HCT116 (cell line): ENCODE results near the gene TJP3. TPM values are rescaled to one million over a fixed set of nuclear protein-coding genes. Genes with fewer than 3 reads are reported as not detected.

ENCODE experiments used
- ATAC-seq: fragments of 200-7000 bp; cut with Tn5 transposase; 2 replicates; pipeline ENCODE4 v1.9.1; 2020; ENCODE audit warnings: mild to moderate bottlenecking, moderate library complexity
- BruUV-seq: library from RNA; stranded (reverse); fragments of 400-500 nt; replicated peaks from 2 replicates; lab custom pipeline; 2021; lab: Mats Ljungman, UMichigan
- CTCF ChIA-PET: fragments of 300-600 bp; sonication (Branson Sonifier 250); formaldehyde crosslinking; loops from one replicate; lab custom pipeline; 2021; ENCODE audit warnings: antibody characterized with exemption; lab: Charles Lee
- POLR2A ChIA-PET: fragments of 300-600, 350-600 bp; sonication (Branson Sonifier 250); formaldehyde crosslinking; loops from one replicate; lab custom pipeline; 2021; ENCODE audit warnings: antibody characterized with exemption; lab: Charles Lee
- RAD21 ChIA-PET, 2 experiments: fragments of 300-600 bp; sonication (Branson Sonifier 250); formaldehyde crosslinking; loops; one replicate each; lab custom pipeline; 2023; ENCODE audit warnings: low total read pairs in 2 of 2; ENCODE audit not compliant: uncharacterized antibody in 2 of 2, unreplicated experiment in 2 of 2, low non-redundant PET in 1 of 2; lab: Charles Lee
- DNase-seq: peaks from one replicate; pipeline ENCODE4 v3.0.0-alpha.2; 2010; ENCODE audit warnings: low read depth, low spot score
- H2AFZ ChIP-seq: fragments of 200-600 bp; shearing (Covaris generic), sonication (generic); 2 replicates; pipeline ENCODE4 v1.6.1; 2017; ENCODE audit warnings: low read depth, mixed run types, mixed read lengths, antibody characterized with exemption, low read length; ENCODE audit not compliant: poor library complexity, severe bottlenecking
- H3K27ac ChIP-seq: 2 replicates; pipeline ENCODE4 v1.5.1; 2012; ENCODE audit warnings: low read depth, low read length
- H3K27me3 ChIP-seq: fragments of 200-600 bp; sonication (generic); 2 replicates; pipeline ENCODE4 v1.6.1; 2016; ENCODE audit warnings: mixed run types, low read length, mixed read lengths; ENCODE audit not compliant: insufficient read depth
- H3K36me3 ChIP-seq, 2 experiments: fragments of 200-500 bp in 1 of 2; fragments of 200-600 bp in 1 of 2; sonication (Bioruptor generic) in 1 of 2; sonication (generic) in 1 of 2; 2 replicates each; pipeline versions ENCODE4 v1.5.1 to v1.6.1; 2014 to 2016; ENCODE audit warnings: low read length in 2 of 2, inconsistent platforms in 1 of 2, mixed read lengths in 1 of 2, mixed run types in 1 of 2; ENCODE audit not compliant: insufficient read depth in 2 of 2, control insufficient read depth in 1 of 2
- H3K4me1 ChIP-seq, 2 experiments: fragments of 200-600 bp in 1 of 2; sonication (generic) in 1 of 2; 2 replicates each; pipeline versions ENCODE4 v1.5.1 to v1.6.1; 2012 to 2017; ENCODE audit warnings: low read length in 2 of 2, inconsistent platforms in 1 of 2, mild to moderate bottlenecking in 1 of 2, mixed read lengths in 1 of 2, mixed run types in 1 of 2, moderate library complexity in 1 of 2; ENCODE audit not compliant: insufficient read depth in 2 of 2, control insufficient read depth in 1 of 2
- H3K4me2 ChIP-seq: fragments of 200-600 bp; sonication (generic); 2 replicates; pipeline ENCODE4 v1.6.1; 2017; ENCODE audit warnings: mixed run types, low read length, mixed read lengths
- H3K4me3 ChIP-seq, 2 experiments: fragments of 200-600 bp in 1 of 2; sonication (generic) in 1 of 2; replicated peaks in 1 of 2; 2 replicates each; pipeline ENCODE4 v1.5.1; 2011 to 2016; ENCODE audit warnings: low read length in 2 of 2, control low read depth in 1 of 2, low read depth in 1 of 2, mild to moderate bottlenecking in 1 of 2, mixed read lengths in 1 of 2, mixed run types in 1 of 2
- H3K79me2 ChIP-seq: fragments of 200-600 bp; sonication (generic); 2 replicates; pipeline ENCODE4 v1.6.1; 2017; ENCODE audit warnings: mild to moderate bottlenecking, mixed run types, low read length, moderate library complexity, mixed read lengths; ENCODE audit not compliant: insufficient read depth
- H3K9ac ChIP-seq: fragments of 200-600 bp; sonication (generic); 2 replicates; pipeline ENCODE4 v1.6.1; 2016; ENCODE audit warnings: low read length, mixed read lengths
- H3K9me2 ChIP-seq: fragments of 200-600 bp; sonication (generic), shearing (Covaris generic); 2 replicates; pipeline ENCODE4 v1.6.1; 2017; ENCODE audit warnings: mixed run types, mild to moderate bottlenecking, moderate library complexity; ENCODE audit not compliant: insufficient read depth
- H3K9me3 ChIP-seq, 2 experiments: fragments of 200-500 bp in 1 of 2; fragments of 200-600 bp in 1 of 2; sonication (Bioruptor generic) in 1 of 2; sonication (generic) in 1 of 2; 2 replicates each; pipeline ENCODE4 v1.6.1; 2014 to 2017; ENCODE audit warnings: low read length in 2 of 2, mixed read lengths in 2 of 2, inconsistent platforms in 1 of 2, low read depth in 1 of 2, mild to moderate bottlenecking in 1 of 2, mixed run types in 1 of 2, moderate library complexity in 1 of 2; ENCODE audit not compliant: control insufficient read depth in 1 of 2, insufficient read depth in 1 of 2
- H4K20me1 ChIP-seq: fragments of 200-600 bp; sonication (generic), shearing (Covaris generic); 2 replicates; pipeline ENCODE4 v1.6.1; 2017; ENCODE audit warnings: mixed run types, mild to moderate bottlenecking, moderate library complexity; ENCODE audit not compliant: insufficient read depth
- CBX3 ChIP-seq: IDR thresholded peaks from 2 replicates; pipeline ENCODE4 v1.6.1; 2012; ENCODE audit warnings: low read depth
- CEBPB ChIP-seq: IDR thresholded peaks from 2 replicates; pipeline ENCODE4 v1.6.1; 2012; ENCODE audit warnings: low read depth
- EGR1 ChIP-seq: IDR thresholded peaks from 2 replicates; pipeline ENCODE4 v1.6.1; 2012; ENCODE audit warnings: low read depth
- ELF1 ChIP-seq: IDR thresholded peaks from 2 replicates; pipeline ENCODE4 v1.6.1; 2012; ENCODE audit warnings: low read depth, borderline replicate concordance
- FOSL1 ChIP-seq: IDR thresholded peaks from 2 replicates; pipeline ENCODE4 v1.6.1; 2012; ENCODE audit warnings: low read depth
- POLR2A ChIP-seq: IDR thresholded peaks from 2 replicates; pipeline ENCODE4 v1.7.0; 2011; ENCODE audit warnings: borderline replicate concordance; ENCODE audit not compliant: insufficient read depth, insufficient read length; ENCODE audit errors: extremely low read depth
- SP1 ChIP-seq: IDR thresholded peaks from 2 replicates; pipeline ENCODE4 v1.6.1; 2012; ENCODE audit warnings: low read depth
- SRF ChIP-seq: IDR thresholded peaks from 2 replicates; pipeline ENCODE4 v1.6.1; 2012; ENCODE audit warnings: low read depth
- YY1 ChIP-seq: IDR thresholded peaks from 2 replicates; pipeline ENCODE4 v1.6.1; 2011; ENCODE audit warnings: low read length, low read depth, moderate library complexity, mild to moderate bottlenecking; ENCODE audit not compliant: insufficient replicate concordance; ENCODE audit errors: extremely low read depth
- ZFX ChIP-seq: fragments of 450-650 bp; IDR thresholded peaks from 2 replicates; pipeline ENCODE4 v1.6.1; 2017
- intact Hi-C: fragments of 100-400 bp; cut with micrococcal nuclease; formaldehyde crosslinking; loops from 2 replicates; pipeline ENCODE4 v1.10.0; 2022
- total RNA-seq: library from RNA; stranded (reverse); gene quantifications from one replicate; pipeline ENCODE4 v1.2.1, GENCODE V29; 2021; ENCODE audit not compliant: unreplicated experiment
- TF ChIP-seq, protein P1 (sequence below): IDR thresholded peaks from 2 replicates; pipeline ENCODE4 v1.6.1; 2012
- TF ChIP-seq, protein P2 (sequence below): IDR thresholded peaks from 2 replicates; pipeline ENCODE4 v1.6.1; 2012

TJP3 gene
- total RNA-seq, 1 experiment from 2014 or later: 69.6 TPM

DNA sequence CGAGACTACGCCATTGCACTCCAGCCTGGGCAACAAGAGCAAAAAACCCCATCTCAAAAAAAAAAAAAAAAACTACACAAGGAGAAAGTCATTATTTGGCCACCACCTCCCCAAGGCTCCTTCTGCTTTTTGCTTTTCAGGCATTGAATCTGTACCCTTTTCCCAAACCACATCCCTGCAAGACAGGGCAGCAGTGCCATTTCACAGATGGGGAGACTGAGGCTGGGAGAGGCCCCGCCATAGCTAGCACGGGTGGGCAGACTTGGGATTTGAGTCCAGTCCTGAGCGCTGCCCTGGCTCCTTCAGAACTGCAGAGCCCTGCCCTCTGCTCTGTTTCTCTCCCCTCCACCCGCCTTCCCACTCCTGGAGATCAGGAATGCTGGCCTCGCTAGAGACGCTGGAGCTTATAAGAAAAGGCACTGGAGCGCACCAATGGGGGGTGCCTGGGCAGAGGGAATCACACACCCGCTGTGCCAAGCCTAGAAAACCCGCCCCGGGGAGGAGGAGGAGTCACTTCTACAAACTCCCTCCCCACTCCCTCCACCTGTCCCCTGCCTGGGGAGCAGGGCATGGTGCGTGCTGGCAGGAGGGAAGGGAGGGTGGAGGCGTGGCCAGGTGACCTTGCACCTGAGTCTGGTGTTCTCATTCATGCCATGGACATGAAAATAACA lies 17.6 kb downstream of the TJP3 start:
- POLR2A ChIA-PET: interaction anchor here (0.7 to 2.5 kb wide), 4 partner anchors 15 to 478 kb away, joined by 3 to 8 read pairs (median 5); partner anchors contain the start of genes EEF2 and TJP3
- peak overlapping the region; percentile 72 for H3K4me2 ChIP-seq
- CTCF ChIA-PET: interaction anchor here (1.2 to 1.4 kb wide), 2 partner anchors 16 to 36 kb away, joined by 4 to 5 read pairs; partner anchors contain the start of gene MRPL54

DNA sequence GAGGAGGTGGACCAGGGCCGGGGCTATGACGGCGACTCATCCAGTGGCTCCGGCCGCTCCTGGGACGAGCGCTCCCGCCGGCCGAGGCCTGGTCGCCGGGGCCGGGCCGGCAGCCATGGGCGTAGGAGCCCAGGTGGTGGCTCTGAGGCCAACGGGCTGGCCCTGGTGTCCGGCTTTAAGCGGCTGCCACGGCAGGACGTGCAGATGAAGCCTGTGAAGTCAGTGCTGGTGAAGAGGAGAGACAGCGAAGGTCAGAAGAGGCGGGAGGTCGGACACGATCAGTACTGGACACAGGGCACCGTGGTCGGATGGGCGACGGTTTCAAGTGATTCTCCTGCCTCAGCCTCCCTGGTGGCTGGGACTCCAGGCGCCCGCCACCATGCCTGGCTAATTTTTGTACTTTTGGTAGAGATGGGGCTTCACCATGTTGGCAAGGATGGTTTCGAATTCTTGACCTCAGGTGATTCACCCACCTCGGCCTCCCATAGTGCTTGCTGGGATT lies 22.3 kb downstream of the TJP3 start:
- Histone ChIP-seq H3K9ac (no peak overlapping the region), H3K4me1 (peaks cover 40 to 56% of the 10 kb centered on the region in 2 experiments), H3K4me3 (no peak overlapping the region), H3K27me3 (no peaks in the 10 kb centered on the region), H2AFZ (no peak overlapping the region), H3K4me2 (peak overlapping the region; percentile 51), H3K27ac (no peak overlapping the region; the same call in 1 of the 2 replicates), H4K20me1 (no peaks in the 10 kb centered on the region), H3K36me3 (no peaks in the 10 kb centered on the region; a peak in 1 of 4 replicates)
- ChIA-PET CTCF (interaction anchor here (1.3 kb wide), 1 partner anchor 38 kb away, joined by 3 read pairs; no protein-coding TSS in a partner anchor), RAD21 (no interaction called here), POLR2A (no interaction called here)
- intact Hi-C loops: no loop called here
- TF ChIP-seq ZFX: no peak
- no peak for TF ChIP-seq POLR2A
- TF ChIP-seq CEBPB: no peak
- TF ChIP-seq ELF1: no peak
- TF ChIP-seq CBX3: no peak
- TF ChIP-seq FOSL1: no peak
- TF ChIP-seq, protein P1, sequence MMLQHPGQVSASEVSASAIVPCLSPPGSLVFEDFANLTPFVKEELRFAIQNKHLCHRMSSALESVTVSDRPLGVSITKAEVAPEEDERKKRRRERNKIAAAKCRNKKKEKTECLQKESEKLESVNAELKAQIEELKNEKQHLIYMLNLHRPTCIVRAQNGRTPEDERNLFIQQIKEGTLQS: no peak
- no peak for TF ChIP-seq EGR1
- no peak for TF ChIP-seq SRF
- no peak for TF ChIP-seq SP1
- TF ChIP-seq, all 23 proteins: peak for 0
- BruUV-seq: no TSS peak
- ATAC-seq (no peak), DNase-seq (no peak)
- H3K9me2 ChIP-seq: no peaks in the 10 kb centered on the region
- H3K79me2 ChIP-seq: no peaks in the 10 kb centered on the region
- H3K9me3 ChIP-seq: no peaks in the 10 kb centered on the region

More for the DNA sequence above, 17.6 kb downstream of the TJP3 start:
- intact Hi-C loops: loop anchor here (10.0 kb wide), 1 partner anchor 479 kb away; no protein-coding TSS in a partner anchor
- Histone ChIP-seq H3K79me2 (no peaks in the 10 kb centered on the region), H3K27me3 (no peaks in the 10 kb centered on the region), H3K27ac (peak overlapping the region; percentile 55), H3K36me3 (no peaks in the 10 kb centered on the region), H3K9me2 (no peaks in the 10 kb centered on the region), H4K20me1 (no peaks in the 10 kb centered on the region), H2AFZ (no peak overlapping the region), H3K4me1 (peaks cover 64 to 94% of the 10 kb centered on the region in 2 experiments), H3K4me3 (peak overlapping the region in 1 of 2 experiments; percentile 40; a peak in 2 of 4 replicates), H3K9ac (peak overlapping the region; percentile 36; the same call in 1 of the 2 replicates), H3K9me3 (no peaks in the 10 kb centered on the region)
- RAD21 ChIA-PET: no interaction called here
- BruUV-seq: no TSS peak
- peak; percentile 64 for ATAC-seq
- TF ChIP-seq CBX3: no peak
- TF ChIP-seq, protein P2, sequence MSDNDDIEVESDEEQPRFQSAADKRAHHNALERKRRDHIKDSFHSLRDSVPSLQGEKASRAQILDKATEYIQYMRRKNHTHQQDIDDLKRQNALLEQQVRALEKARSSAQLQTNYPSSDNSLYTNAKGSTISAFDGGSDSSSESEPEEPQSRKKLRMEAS: peak; percentile 76; the same call in 1 of the 2 replicates
- peak; percentile 51; the same call in 1 of the 2 replicates for TF ChIP-seq SP1
- peak; percentile 46 for TF ChIP-seq YY1
- no peak for TF ChIP-seq CEBPB
- TF ChIP-seq, protein P1: no peak
- TF ChIP-seq, all 23 proteins: peak for 3
- DNase-seq: peak; percentile 73
